ENCODE results near the gene KCNK5. TPM values are rescaled to one million over a fixed set of nuclear protein-coding genes. Genes with fewer than 3 reads are reported as not detected.

The KCNK5 gene
- total and polyA plus RNA-seq, 4 donors = 6.0 to 22.0 (median 16.1) TPM

GRCh38 chr6:39154705-39155104 is 74.6 kb downstream of the KCNK5 start:
- ATAC-seq (ENCODE audit: insufficient read depth, low FRiP score) (no peak), DNase-seq (no peak)
- H3K9me3 ChIP-seq (ENCODE audit: control insufficient read depth in 4 of 4, insufficient read depth in 3 of 4, low read length in 3 of 4) = no peaks in the 10 kb centered on the region
- H3K4me3 ChIP-seq = no peak overlapping the region
- H3K27ac ChIP-seq (ENCODE audit: low read depth in 1 of 2, low read length in 1 of 2) = no peak overlapping the region
- TF ChIP-seq CTCF (IDR thresholded peaks at IDR 0.05; ENCODE audit: control extremely low read depth, extremely low read depth) = no peak
- H3K36me3 ChIP-seq (ENCODE audit: control insufficient read depth in 4 of 4, insufficient read depth in 4 of 4, low read length in 4 of 4) = no peaks in the 10 kb centered on the region
- peaks cover 0 to 3% (median 0%) of the 10 kb centered on the region in 5 donors for H3K4me1 ChIP-seq (ENCODE audit: control insufficient read depth in 5 of 5, insufficient read depth in 5 of 5, low read length in 5 of 5)
- peaks cover 0 to 2% (median 0%) of the 10 kb centered on the region in 3 donors for H3K27me3 ChIP-seq (ENCODE audit: control insufficient read depth in 3 of 3, insufficient read depth in 3 of 3, low read length in 2 of 3)
- no peak overlapping the region for H3K9ac ChIP-seq (ENCODE audit: insufficient read depth in 1 of 2, low read length in 2 of 2)
- 81 to 93% methylated on average over 4 of the region's 4 CpGs for WGBS, 2 donors

GRCh38 chr6:39153766-39154397 is 75.4 kb downstream of the KCNK5 start:
- Histone ChIP-seq H3K9ac (ENCODE audit: insufficient read depth in 1 of 2, low read length in 2 of 2) (no peak overlapping the region), H3K4me3 (no peak overlapping the region), H3K9me3 (ENCODE audit: control insufficient read depth in 4 of 4, insufficient read depth in 3 of 4, low read length in 3 of 4) (no peaks in the 10 kb centered on the region), H3K27ac (ENCODE audit: low read depth in 1 of 2, low read length in 1 of 2) (no peak overlapping the region), H3K36me3 (ENCODE audit: control insufficient read depth in 4 of 4, insufficient read depth in 4 of 4, low read length in 4 of 4) (no peaks in the 10 kb centered on the region), H3K4me1 (ENCODE audit: control insufficient read depth in 5 of 5, insufficient read depth in 5 of 5, low read length in 5 of 5) (peaks cover 0 to 3% (median 0%) of the 10 kb centered on the region in 5 donors), H3K27me3 (ENCODE audit: control insufficient read depth in 3 of 3, insufficient read depth in 3 of 3, low read length in 2 of 3) (peaks cover 0 to 2% (median 0%) of the 10 kb centered on the region in 3 donors)
- no peak for TF ChIP-seq CTCF (IDR thresholded peaks at IDR 0.05; ENCODE audit: control extremely low read depth, extremely low read depth)
- WGBS, 2 donors = 80 to 85% methylated on average over 6 of the region's 6 CpGs
- no peak for DNase-seq
- ATAC-seq (ENCODE audit: insufficient read depth, low FRiP score) = no peak

GRCh38 chr6:39152262-39152661 is 77.0 kb downstream of the KCNK5 start:
- Histone ChIP-seq H3K27ac (ENCODE audit: low read depth in 1 of 2, low read length in 1 of 2) (no peak overlapping the region), H3K27me3 (ENCODE audit: control insufficient read depth in 3 of 3, insufficient read depth in 3 of 3, low read length in 2 of 3) (peaks cover 0 to 2% (median 0%) of the 10 kb centered on the region in 3 donors), H3K9ac (ENCODE audit: insufficient read depth in 1 of 2, low read length in 2 of 2) (no peak overlapping the region), H3K36me3 (ENCODE audit: control insufficient read depth in 4 of 4, insufficient read depth in 4 of 4, low read length in 4 of 4) (no peaks in the 10 kb centered on the region), H3K4me1 (ENCODE audit: control insufficient read depth in 5 of 5, insufficient read depth in 5 of 5, low read length in 5 of 5) (peaks cover 0 to 3% (median 0%) of the 10 kb centered on the region in 5 donors), H3K4me3 (no peak overlapping the region), H3K9me3 (ENCODE audit: control insufficient read depth in 4 of 4, insufficient read depth in 3 of 4, low read length in 3 of 4) (no peaks in the 10 kb centered on the region)
- TF ChIP-seq CTCF (IDR thresholded peaks at IDR 0.05; ENCODE audit: control extremely low read depth, extremely low read depth) = no peak
- DNase-seq = peak in 1 of 3 donors; percentile 38
- ATAC-seq (ENCODE audit: insufficient read depth, low FRiP score) = no peak
- WGBS, 2 donors = 49 to 59% methylated on average over 5 of the region's 5 CpGs

- Histone ChIP-seq H3K4me1 (ENCODE audit: control insufficient read depth in 5 of 5, insufficient read depth in 5 of 5, low read length in 5 of 5) (peaks cover 0 to 6% (median 0%) of the 10 kb centered on the region in 5 donors), H3K27me3 (ENCODE audit: control insufficient read depth in 3 of 3, insufficient read depth in 3 of 3, low read length in 2 of 3) (peaks cover 0 to 2% (median 0%) of the 10 kb centered on the region in 3 donors), H3K27ac (ENCODE audit: low read depth in 1 of 2, low read length in 1 of 2) (no peak overlapping the region), H3K9me3 (ENCODE audit: control insufficient read depth in 4 of 4, insufficient read depth in 3 of 4, low read length in 3 of 4) (no peaks in the 10 kb centered on the region), H3K36me3 (ENCODE audit: control insufficient read depth in 4 of 4, insufficient read depth in 4 of 4, low read length in 4 of 4) (no peaks in the 10 kb centered on the region), H3K9ac (ENCODE audit: insufficient read depth in 1 of 2, low read length in 2 of 2) (no peak overlapping the region), H3K4me3 (no peak overlapping the region)
- 18 to 39% methylated on average over 3 of the region's 3 CpGs for WGBS, 2 donors
- ATAC-seq (ENCODE audit: insufficient read depth, low FRiP score) = no peak
- no peak for TF ChIP-seq CTCF (IDR thresholded peaks at IDR 0.05; ENCODE audit: control extremely low read depth, extremely low read depth)
- no peak for DNase-seq
Measured at GRCh38 chr6:39151211-39151610, 78.1 kb downstream of the KCNK5 start.
